HCT116 (cell line): ENCODE data around the gene OLFML2A. TPM values are rescaled to one million over a fixed set of nuclear protein-coding genes. Genes with fewer than 3 reads are reported as not detected.

Experiments used
- ATAC-seq: fragments of 200-7000 bp; cut with Tn5 transposase; 2 replicates; pipeline ENCODE4 v1.9.1; 2020; ENCODE audit warnings: mild to moderate bottlenecking, moderate library complexity
- BruUV-seq: library from RNA; stranded (reverse); fragments of 400-500 nt; replicated peaks from 2 replicates; lab custom pipeline; 2021; lab: Mats Ljungman, UMichigan
- CTCF ChIA-PET: fragments of 300-600 bp; sonication (Branson Sonifier 250); formaldehyde crosslinking; loops from one replicate; lab custom pipeline; 2021; ENCODE audit warnings: antibody characterized with exemption; lab: Charles Lee
- POLR2A ChIA-PET: fragments of 300-600, 350-600 bp; sonication (Branson Sonifier 250); formaldehyde crosslinking; loops from one replicate; lab custom pipeline; 2021; ENCODE audit warnings: antibody characterized with exemption; lab: Charles Lee
- RAD21 ChIA-PET, 2 experiments: fragments of 300-600 bp; sonication (Branson Sonifier 250); formaldehyde crosslinking; loops; one replicate each; lab custom pipeline; 2023; ENCODE audit warnings: low total read pairs in 2 of 2; ENCODE audit not compliant: uncharacterized antibody in 2 of 2, unreplicated experiment in 2 of 2, low non-redundant PET in 1 of 2; lab: Charles Lee
- DNase-seq: peaks from one replicate; pipeline ENCODE4 v3.0.0-alpha.2; 2010; ENCODE audit warnings: low read depth, low spot score
- H2AFZ ChIP-seq: fragments of 200-600 bp; shearing (Covaris generic), sonication (generic); 2 replicates; pipeline ENCODE4 v1.6.1; 2017; ENCODE audit warnings: low read depth, mixed run types, mixed read lengths, antibody characterized with exemption, low read length; ENCODE audit not compliant: poor library complexity, severe bottlenecking
- H3K27ac ChIP-seq: 2 replicates; pipeline ENCODE4 v1.5.1; 2012; ENCODE audit warnings: low read depth, low read length
- H3K27me3 ChIP-seq: fragments of 200-600 bp; sonication (generic); 2 replicates; pipeline ENCODE4 v1.6.1; 2016; ENCODE audit warnings: mixed run types, low read length, mixed read lengths; ENCODE audit not compliant: insufficient read depth
- H3K36me3 ChIP-seq, 2 experiments: fragments of 200-500 bp in 1 of 2; fragments of 200-600 bp in 1 of 2; sonication (Bioruptor generic) in 1 of 2; sonication (generic) in 1 of 2; 2 replicates each; pipeline versions ENCODE4 v1.5.1 to v1.6.1; 2014 to 2016; ENCODE audit warnings: low read length in 2 of 2, inconsistent platforms in 1 of 2, mixed read lengths in 1 of 2, mixed run types in 1 of 2; ENCODE audit not compliant: insufficient read depth in 2 of 2, control insufficient read depth in 1 of 2
- H3K4me1 ChIP-seq, 2 experiments: fragments of 200-600 bp in 1 of 2; sonication (generic) in 1 of 2; 2 replicates each; pipeline versions ENCODE4 v1.5.1 to v1.6.1; 2012 to 2017; ENCODE audit warnings: low read length in 2 of 2, inconsistent platforms in 1 of 2, mild to moderate bottlenecking in 1 of 2, mixed read lengths in 1 of 2, mixed run types in 1 of 2, moderate library complexity in 1 of 2; ENCODE audit not compliant: insufficient read depth in 2 of 2, control insufficient read depth in 1 of 2
- H3K4me2 ChIP-seq: fragments of 200-600 bp; sonication (generic); 2 replicates; pipeline ENCODE4 v1.6.1; 2017; ENCODE audit warnings: mixed run types, low read length, mixed read lengths
- H3K4me3 ChIP-seq, 2 experiments: fragments of 200-600 bp in 1 of 2; sonication (generic) in 1 of 2; replicated peaks in 1 of 2; 2 replicates each; pipeline ENCODE4 v1.5.1; 2011 to 2016; ENCODE audit warnings: low read length in 2 of 2, control low read depth in 1 of 2, low read depth in 1 of 2, mild to moderate bottlenecking in 1 of 2, mixed read lengths in 1 of 2, mixed run types in 1 of 2
- H3K79me2 ChIP-seq: fragments of 200-600 bp; sonication (generic); 2 replicates; pipeline ENCODE4 v1.6.1; 2017; ENCODE audit warnings: mild to moderate bottlenecking, mixed run types, low read length, moderate library complexity, mixed read lengths; ENCODE audit not compliant: insufficient read depth
- H3K9ac ChIP-seq: fragments of 200-600 bp; sonication (generic); 2 replicates; pipeline ENCODE4 v1.6.1; 2016; ENCODE audit warnings: low read length, mixed read lengths
- H3K9me2 ChIP-seq: fragments of 200-600 bp; sonication (generic), shearing (Covaris generic); 2 replicates; pipeline ENCODE4 v1.6.1; 2017; ENCODE audit warnings: mixed run types, mild to moderate bottlenecking, moderate library complexity; ENCODE audit not compliant: insufficient read depth
- H3K9me3 ChIP-seq, 2 experiments: fragments of 200-500 bp in 1 of 2; fragments of 200-600 bp in 1 of 2; sonication (Bioruptor generic) in 1 of 2; sonication (generic) in 1 of 2; 2 replicates each; pipeline ENCODE4 v1.6.1; 2014 to 2017; ENCODE audit warnings: low read length in 2 of 2, mixed read lengths in 2 of 2, inconsistent platforms in 1 of 2, low read depth in 1 of 2, mild to moderate bottlenecking in 1 of 2, mixed run types in 1 of 2, moderate library complexity in 1 of 2; ENCODE audit not compliant: control insufficient read depth in 1 of 2, insufficient read depth in 1 of 2
- H4K20me1 ChIP-seq: fragments of 200-600 bp; sonication (generic), shearing (Covaris generic); 2 replicates; pipeline ENCODE4 v1.6.1; 2017; ENCODE audit warnings: mixed run types, mild to moderate bottlenecking, moderate library complexity; ENCODE audit not compliant: insufficient read depth
- CBX3 ChIP-seq: IDR thresholded peaks from 2 replicates; pipeline ENCODE4 v1.6.1; 2012; ENCODE audit warnings: low read depth
- CEBPB ChIP-seq: IDR thresholded peaks from 2 replicates; pipeline ENCODE4 v1.6.1; 2012; ENCODE audit warnings: low read depth
- POLR2AphosphoS5 ChIP-seq: IDR thresholded peaks from 2 replicates; pipeline ENCODE4 v1.6.1; 2011; ENCODE audit warnings: mild to moderate bottlenecking, low read depth, low read length, moderate library complexity
- RAD21 ChIP-seq: IDR thresholded peaks from 2 replicates; pipeline ENCODE4 v1.6.1; 2012; ENCODE audit warnings: low read depth, mild to moderate bottlenecking
- SIN3A ChIP-seq: IDR thresholded peaks from 2 replicates; pipeline ENCODE4 v1.6.1; 2012; ENCODE audit warnings: low read depth
- SP1 ChIP-seq: IDR thresholded peaks from 2 replicates; pipeline ENCODE4 v1.6.1; 2012; ENCODE audit warnings: low read depth
- intact Hi-C: fragments of 100-400 bp; cut with micrococcal nuclease; formaldehyde crosslinking; loops from 2 replicates; pipeline ENCODE4 v1.10.0; 2022
- total RNA-seq: library from RNA; stranded (reverse); gene quantifications from one replicate; pipeline ENCODE4 v1.2.1, GENCODE V29; 2021; ENCODE audit not compliant: unreplicated experiment
- TF ChIP-seq, protein P1 (sequence below): IDR thresholded peaks from 2 replicates; pipeline ENCODE4 v1.6.1; 2012

The OLFML2A gene
- total RNA-seq, 1 experiment from 2014 or later: 6.3 TPM

- H2AFZ ChIP-seq: no peak overlapping the region
- H3K4me1 ChIP-seq: peaks cover 2 to 5% of the 10 kb centered on the region in 2 experiments; a peak in 2 of 4 replicates
- no peak overlapping the region for H3K4me3 ChIP-seq
- no peaks in the 10 kb centered on the region for H4K20me1 ChIP-seq
- H3K9me3 ChIP-seq: no peaks in the 10 kb centered on the region
- BruUV-seq: no TSS peak
- H3K9me2 ChIP-seq: no peaks in the 10 kb centered on the region
- POLR2A ChIA-PET: no interaction called here
- no peaks in the 10 kb centered on the region for H3K79me2 ChIP-seq
- intact Hi-C loops: no loop called here
- H3K4me2 ChIP-seq: no peak overlapping the region
- ATAC-seq: no peak
- H3K27ac ChIP-seq: no peak overlapping the region
- DNase-seq: no peak
- H3K27me3 ChIP-seq: no peaks in the 10 kb centered on the region
- CTCF ChIA-PET: no interaction called here
- H3K9ac ChIP-seq: no peak overlapping the region
- H3K36me3 ChIP-seq: no peaks in the 10 kb centered on the region
- TF ChIP-seq RAD21 (no peak), CBX3 (no peak), CEBPB (no peak)
- TF ChIP-seq, protein P1, sequence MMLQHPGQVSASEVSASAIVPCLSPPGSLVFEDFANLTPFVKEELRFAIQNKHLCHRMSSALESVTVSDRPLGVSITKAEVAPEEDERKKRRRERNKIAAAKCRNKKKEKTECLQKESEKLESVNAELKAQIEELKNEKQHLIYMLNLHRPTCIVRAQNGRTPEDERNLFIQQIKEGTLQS: no peak
- RAD21 ChIA-PET: no interaction called here
Measured at GRCh38 chr9:124802426-124802825, 25.5 kb downstream of the OLFML2A start.

DNA sequence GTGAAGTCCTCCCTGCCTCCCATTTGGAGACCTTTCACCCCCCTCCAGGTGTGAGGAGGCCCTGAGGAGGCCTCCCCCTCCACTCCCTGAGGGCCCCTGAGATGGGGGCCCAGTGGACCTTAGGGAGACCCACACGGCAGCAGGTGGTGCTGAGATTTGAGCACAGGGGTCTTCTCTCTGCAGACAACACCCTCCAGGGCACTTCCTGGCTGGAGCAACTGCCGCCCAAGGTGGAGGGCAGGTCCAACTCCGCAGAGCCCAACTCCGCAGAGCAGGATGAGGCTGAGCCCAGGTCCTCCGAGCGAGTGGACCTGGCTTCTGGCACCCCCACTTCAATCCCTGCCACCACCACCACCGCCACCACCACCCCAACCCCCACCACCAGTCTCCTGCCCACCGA lies 27.0 kb downstream of the OLFML2A start:
- Histone ChIP-seq H2AFZ (no peak overlapping the region), H3K27ac (no peak overlapping the region), H3K4me3 (no peak overlapping the region), H3K27me3 (no peaks in the 10 kb centered on the region), H3K9ac (no peak overlapping the region), H3K9me2 (no peaks in the 10 kb centered on the region), H3K9me3 (no peaks in the 10 kb centered on the region), H4K20me1 (no peaks in the 10 kb centered on the region), H3K36me3 (no peaks in the 10 kb centered on the region), H3K79me2 (no peaks in the 10 kb centered on the region), H3K4me1 (peaks cover 0 to 2% of the 10 kb centered on the region in 2 experiments; a peak in 2 of 4 replicates), H3K4me2 (no peak overlapping the region)
- ATAC-seq: no peak
- RAD21 ChIA-PET: no interaction called here
- POLR2A ChIA-PET: no interaction called here
- no TSS peak for BruUV-seq
- no peak for TF ChIP-seq SP1
- TF ChIP-seq SIN3A: no peak
- TF ChIP-seq POLR2AphosphoS5: no peak
- intact Hi-C loops: no loop called here
- CTCF ChIA-PET: no interaction called here
- no peak for DNase-seq
